SH-SY5Y (cell line): ENCODE data around the gene CABP4.

ENCODE experiments used
- GATA2 ChIP-seq: IDR thresholded peaks from 2 replicates; pipeline ENCODE4 v1.6.1; 2011; ENCODE audit warnings: mild to moderate bottlenecking, low read depth, low read length
- GATA3 ChIP-seq: IDR thresholded peaks from 2 replicates; pipeline ENCODE4 v1.6.1; 2011; ENCODE audit warnings: low read depth, mild to moderate bottlenecking, low read length, moderate library complexity

The CABP4 gene

GRCh38 chr11:67507864-67508485 lies 52.8 kb downstream of the CABP4 start, which contains the start of gene CDK2AP2:
Gene CDK2AP2, minus strand, starts transcription at chr11:67508162. Its CDS starts 80 bp downstream, at chr11:67508082.
- no peak for TF ChIP-seq GATA3

DNA sequence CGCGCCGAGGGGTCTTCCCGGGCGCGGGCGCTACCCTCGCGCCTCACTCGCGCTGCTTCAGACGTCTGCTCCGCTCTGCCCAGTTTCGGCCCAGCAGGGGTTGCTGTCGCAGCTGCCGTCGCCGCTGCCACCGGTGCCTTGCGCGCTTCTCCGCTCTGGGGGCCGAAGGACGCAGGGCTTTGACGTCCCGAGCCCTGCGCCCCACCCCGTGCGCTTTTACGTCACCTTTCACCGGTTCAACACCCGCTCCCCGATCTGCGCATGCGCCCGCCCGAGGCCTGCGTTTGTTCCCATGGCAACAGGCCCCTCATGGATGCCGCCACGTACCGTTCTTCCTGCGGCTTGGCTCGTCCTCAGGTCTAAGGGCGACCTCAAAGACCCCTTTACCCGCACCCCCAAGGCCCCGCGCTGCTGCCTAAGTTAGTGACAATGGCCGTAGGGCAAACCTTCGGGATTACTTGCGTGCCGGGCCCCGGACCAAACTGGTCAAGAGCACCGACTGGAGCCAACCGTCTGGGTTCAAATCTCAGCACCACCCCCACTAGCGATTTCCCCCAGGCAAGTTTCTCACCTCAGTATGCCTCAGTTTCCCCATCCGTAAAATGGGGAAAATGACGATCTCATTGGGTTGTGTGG lies 53.5 kb downstream of the CABP4 start:
- no peak for TF ChIP-seq GATA2
- no peak for TF ChIP-seq GATA3

DNA sequence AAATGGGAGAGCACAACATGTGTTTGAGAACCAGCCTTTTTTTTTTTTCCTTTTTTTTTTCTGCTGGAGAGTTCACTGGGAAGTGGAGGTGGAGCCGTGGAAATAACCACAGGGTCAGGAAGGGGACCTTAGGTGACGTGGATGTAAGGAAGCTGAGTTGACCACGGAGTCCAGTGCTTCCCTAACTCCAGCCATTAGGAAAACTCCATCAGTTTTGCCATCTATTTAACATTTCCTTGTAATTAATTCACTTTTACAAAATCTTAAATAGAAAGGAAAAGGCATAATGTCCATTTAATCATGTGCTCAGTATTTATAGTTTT lies 54.8 kb downstream of the CABP4 start:
- TF ChIP-seq GATA3 (no peak), GATA2 (no peak)
